ENCODE data around the gene PALLD. TPM values are rescaled to one million over a fixed set of nuclear protein-coding genes. Genes with fewer than 3 reads are reported as not detected.

The PALLD gene
- total and polyA plus RNA-seq, 2 of the 8 experiments (the other 6 are each of a cell fraction or from before 2014, with no cell fraction given), result 10.5 to 25.0 TPM

DNA sequence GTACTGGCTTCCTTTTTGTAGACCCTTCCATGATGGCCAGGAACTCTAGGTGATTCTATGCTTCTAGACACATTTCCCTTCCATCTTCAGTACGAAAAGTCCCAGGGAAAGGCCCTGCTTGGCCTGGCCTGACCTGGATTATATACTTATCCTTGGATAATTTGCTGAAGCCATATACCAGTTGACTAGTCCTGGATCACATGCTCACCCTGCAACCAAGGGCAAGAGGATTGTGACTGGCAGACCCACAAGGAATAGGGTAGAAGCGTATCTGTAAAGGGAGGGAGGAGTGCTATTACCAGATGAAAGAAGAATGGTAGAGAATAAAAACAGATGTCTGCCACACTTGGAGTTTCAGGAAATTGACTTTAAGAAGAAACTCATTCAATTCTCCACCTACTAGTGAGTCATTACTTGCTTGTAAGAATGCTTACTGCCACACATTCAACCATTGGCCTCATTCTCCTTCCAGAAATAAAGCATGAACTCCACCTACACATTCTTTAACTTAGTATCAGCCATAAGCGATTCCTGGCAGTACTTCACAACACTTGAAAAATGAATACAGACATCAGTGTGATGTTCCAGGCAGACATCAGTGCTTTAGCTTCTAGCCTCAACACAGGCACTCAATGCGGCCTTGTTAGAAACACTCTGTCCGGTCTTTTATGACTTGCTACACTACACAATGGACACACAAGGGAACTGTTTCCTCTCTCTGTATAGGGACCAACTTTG, 371.4 kb downstream of the PALLD start (continued):
- no peak for TF ChIP-seq SIN3A (conservative IDR thresholded peaks at IDR 0.05 in 1 of 2, IDR thresholded peaks at IDR 0.05 in 1 of 2; ENCODE audit: low read depth in 1 of 2, low read length in 2 of 2)
- no peak for TF ChIP-seq SP2 (IDR thresholded peaks at IDR 0.05; ENCODE audit: low read length)
- no peak for TF ChIP-seq CHD1 (IDR thresholded peaks at IDR 0.05; ENCODE audit: low read depth, low read length)

Measured in H1 (cell line).